ENCODE results near the gene SORCS2.

Gene SORCS2

DNA sequence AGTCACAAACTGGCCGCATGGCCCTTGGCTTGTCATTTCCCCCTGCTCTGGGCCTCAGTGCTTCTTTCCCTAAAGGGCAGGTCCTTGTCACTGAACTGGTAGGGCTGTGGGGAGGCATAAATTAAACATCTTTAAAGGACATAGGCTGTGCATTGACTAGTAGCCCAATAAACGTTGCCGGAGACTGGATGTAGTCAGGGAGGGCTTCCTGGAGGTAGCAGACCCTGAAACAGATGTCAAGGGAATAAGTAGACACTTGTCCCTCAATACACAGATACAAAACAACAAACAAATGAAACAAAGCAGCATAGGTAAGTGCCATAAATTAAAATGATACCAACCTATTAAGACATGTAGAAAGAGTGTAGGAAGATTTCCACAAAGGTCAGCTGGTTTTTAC is 314.2 kb downstream of the SORCS2 start:
- no peak overlapping the region for H3K4me3 ChIP-seq (ENCODE audit: low read depth, low read length)
- no peak for TF ChIP-seq MYC (IDR thresholded peaks at IDR 0.05; ENCODE audit: low read depth, low read length)
- no peak for DNase-seq (ENCODE audit: low read depth)

DNA sequence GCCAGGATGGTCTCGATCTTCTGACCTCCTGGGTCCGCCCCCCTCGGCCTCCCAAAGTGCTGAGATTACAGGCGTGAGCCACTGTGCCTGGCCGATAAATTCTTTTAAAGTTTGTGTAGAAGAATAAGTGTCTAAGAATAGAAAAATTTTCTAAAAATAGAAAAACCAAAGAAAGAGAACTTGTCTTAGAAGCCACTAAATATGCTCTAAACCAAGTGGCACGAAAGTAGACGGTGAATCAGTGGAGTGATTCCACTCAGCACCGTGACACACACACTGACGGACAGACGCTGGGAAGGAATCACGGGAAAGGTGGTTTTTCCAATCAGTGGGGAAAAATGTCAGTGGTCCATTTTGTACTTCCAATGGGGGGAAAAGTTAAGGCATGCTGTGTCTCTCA is 315.0 kb downstream of the SORCS2 start:
- DNase-seq (ENCODE audit: low read depth): no peak
- TF ChIP-seq MYC (IDR thresholded peaks at IDR 0.05; ENCODE audit: low read depth, low read length) (no peak), POLR2A (IDR thresholded peaks at IDR 0.05; ENCODE audit: extremely low read depth, insufficient read length) (no peak)
- TF ChIP-seq, protein P1, sequence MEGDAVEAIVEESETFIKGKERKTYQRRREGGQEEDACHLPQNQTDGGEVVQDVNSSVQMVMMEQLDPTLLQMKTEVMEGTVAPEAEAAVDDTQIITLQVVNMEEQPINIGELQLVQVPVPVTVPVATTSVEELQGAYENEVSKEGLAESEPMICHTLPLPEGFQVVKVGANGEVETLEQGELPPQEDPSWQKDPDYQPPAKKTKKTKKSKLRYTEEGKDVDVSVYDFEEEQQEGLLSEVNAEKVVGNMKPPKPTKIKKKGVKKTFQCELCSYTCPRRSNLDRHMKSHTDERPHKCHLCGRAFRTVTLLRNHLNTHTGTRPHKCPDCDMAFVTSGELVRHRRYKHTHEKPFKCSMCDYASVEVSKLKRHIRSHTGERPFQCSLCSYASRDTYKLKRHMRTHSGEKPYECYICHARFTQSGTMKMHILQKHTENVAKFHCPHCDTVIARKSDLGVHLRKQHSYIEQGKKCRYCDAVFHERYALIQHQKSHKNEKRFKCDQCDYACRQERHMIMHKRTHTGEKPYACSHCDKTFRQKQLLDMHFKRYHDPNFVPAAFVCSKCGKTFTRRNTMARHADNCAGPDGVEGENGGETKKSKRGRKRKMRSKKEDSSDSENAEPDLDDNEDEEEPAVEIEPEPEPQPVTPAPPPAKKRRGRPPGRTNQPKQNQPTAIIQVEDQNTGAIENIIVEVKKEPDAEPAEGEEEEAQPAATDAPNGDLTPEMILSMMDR (IDR thresholded peaks at IDR 0.05; ENCODE audit: low read depth, low read length): no peak
- TF ChIP-seq, protein P2, sequence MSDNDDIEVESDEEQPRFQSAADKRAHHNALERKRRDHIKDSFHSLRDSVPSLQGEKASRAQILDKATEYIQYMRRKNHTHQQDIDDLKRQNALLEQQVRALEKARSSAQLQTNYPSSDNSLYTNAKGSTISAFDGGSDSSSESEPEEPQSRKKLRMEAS (IDR thresholded peaks at IDR 0.05; ENCODE audit: low read depth, low read length): no peak
- no peak overlapping the region for H3K4me3 ChIP-seq (ENCODE audit: low read depth, low read length)

DNA sequence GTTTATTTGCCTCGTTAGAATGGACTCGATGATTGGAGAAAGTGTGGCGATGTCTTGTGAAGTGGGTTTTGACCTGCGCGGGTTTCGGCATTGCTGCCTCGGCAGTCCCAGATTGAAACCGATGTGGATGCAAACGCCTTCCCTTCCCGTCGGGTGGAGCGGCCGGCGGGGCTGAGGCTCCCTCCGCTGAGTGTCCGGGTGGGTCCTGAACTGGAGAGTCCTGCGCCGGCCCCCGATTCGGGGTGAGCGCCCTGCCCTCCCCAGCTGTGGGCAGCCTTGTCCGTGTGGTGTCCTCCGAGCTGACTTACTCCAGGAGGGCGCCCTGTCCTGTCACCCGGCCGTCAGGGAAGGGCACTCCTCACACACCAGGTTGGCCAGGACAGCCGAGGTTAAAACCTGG is 317.7 kb downstream of the SORCS2 start:
- no peak overlapping the region for H3K4me3 ChIP-seq (ENCODE audit: low read depth, low read length)
- DNase-seq (ENCODE audit: low read depth): no peak
- TF ChIP-seq, protein P2 (IDR thresholded peaks at IDR 0.05; ENCODE audit: low read depth, low read length): no peak
- TF ChIP-seq POLR2A (IDR thresholded peaks at IDR 0.05; ENCODE audit: extremely low read depth, insufficient read length): no peak
- TF ChIP-seq, protein P1 (IDR thresholded peaks at IDR 0.05; ENCODE audit: low read depth, low read length): no peak
- TF ChIP-seq MYC (IDR thresholded peaks at IDR 0.05; ENCODE audit: low read depth, low read length): no peak

DNA sequence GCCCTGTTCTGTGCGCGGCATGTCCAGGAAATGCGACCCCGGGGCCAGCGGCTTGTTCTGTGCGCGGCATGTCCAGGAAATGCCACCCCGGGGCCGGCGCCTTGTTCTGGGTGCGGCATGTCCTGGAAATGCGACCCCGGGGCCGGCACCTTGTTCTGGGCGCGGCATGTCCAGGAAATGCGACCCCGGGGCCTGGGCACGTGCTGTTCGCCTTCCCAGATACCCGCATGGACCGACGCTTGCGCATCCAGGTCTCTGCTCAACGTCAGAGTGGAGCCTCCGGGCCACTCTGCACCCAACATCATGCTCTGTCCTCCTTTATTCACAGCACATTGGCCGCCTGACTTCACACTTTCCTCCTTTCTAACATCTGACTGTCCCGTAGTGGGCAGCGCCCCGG is 318.2 kb downstream of the SORCS2 start:
- TF ChIP-seq MYC (IDR thresholded peaks at IDR 0.05; ENCODE audit: low read depth, low read length): no peak
- TF ChIP-seq, protein P2 (IDR thresholded peaks at IDR 0.05; ENCODE audit: low read depth, low read length): no peak
- no peak for TF ChIP-seq POLR2A (IDR thresholded peaks at IDR 0.05; ENCODE audit: extremely low read depth, insufficient read length)
- TF ChIP-seq, protein P1 (IDR thresholded peaks at IDR 0.05; ENCODE audit: low read depth, low read length): no peak
- no peak overlapping the region for H3K4me3 ChIP-seq (ENCODE audit: low read depth, low read length)
- DNase-seq (ENCODE audit: low read depth): no peak

DNA sequence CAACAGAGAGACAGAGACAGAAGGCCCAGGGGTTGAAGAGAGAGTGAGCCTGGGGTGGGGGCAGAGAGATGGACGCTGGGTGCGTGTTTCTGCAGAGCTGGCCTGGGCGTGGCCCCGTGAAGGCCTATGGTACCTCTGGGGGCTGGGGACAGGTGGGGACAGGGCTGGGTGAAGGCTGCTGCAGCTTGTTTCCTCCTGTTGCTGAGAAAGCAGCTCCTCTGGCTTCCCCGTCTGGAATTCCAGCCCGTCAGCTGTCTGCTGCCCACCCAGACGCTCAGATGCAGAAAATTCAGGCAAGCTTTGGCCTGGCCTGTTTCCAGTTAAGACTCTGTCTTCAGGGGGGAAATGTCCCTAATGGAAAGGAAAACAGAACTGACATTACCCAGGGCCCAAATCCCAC is 319.2 kb downstream of the SORCS2 start:
- TF ChIP-seq, protein P1 (IDR thresholded peaks at IDR 0.05; ENCODE audit: low read depth, low read length): no peak
- DNase-seq (ENCODE audit: low read depth): no peak
- no peak overlapping the region for H3K4me3 ChIP-seq (ENCODE audit: low read depth, low read length)

DNA sequence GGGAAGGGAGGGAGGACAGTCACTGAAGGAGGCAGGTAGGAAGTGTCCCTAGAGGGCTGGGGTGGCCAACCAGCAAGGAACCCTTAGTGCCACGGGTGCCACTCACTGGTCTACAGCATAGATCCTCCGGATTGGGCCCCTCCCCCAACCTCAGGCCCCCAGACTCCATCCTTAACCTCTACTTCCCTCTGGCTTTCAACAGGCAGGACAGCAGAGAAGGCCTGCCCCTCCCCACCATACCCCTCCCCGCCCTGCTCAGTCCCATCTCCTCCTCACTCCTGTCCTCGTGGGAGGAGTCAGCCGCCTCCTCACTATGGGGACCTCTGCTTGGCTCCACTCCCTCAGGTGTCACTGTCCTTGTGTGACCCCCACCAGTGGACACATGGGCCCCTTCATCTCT is 320.1 kb downstream of the SORCS2 start:
- TF ChIP-seq, protein P1 (IDR thresholded peaks at IDR 0.05; ENCODE audit: low read depth, low read length): no peak
- TF ChIP-seq MYC (IDR thresholded peaks at IDR 0.05; ENCODE audit: low read depth, low read length) (no peak), POLR2A (IDR thresholded peaks at IDR 0.05; ENCODE audit: extremely low read depth, insufficient read length) (no peak)
- TF ChIP-seq, protein P2 (IDR thresholded peaks at IDR 0.05; ENCODE audit: low read depth, low read length): no peak
- DNase-seq (ENCODE audit: low read depth): no peak
- no peak overlapping the region for H3K4me3 ChIP-seq (ENCODE audit: low read depth, low read length)
